K562 (cell line): Measurements from ENCODE around the gene DOLPP1. TPM values are rescaled to one million over a fixed set of nuclear protein-coding genes. Genes with fewer than 3 reads are reported as not detected.

Source experiments
- BCOR ChIP-seq: fragments of 450-650 bp; IDR thresholded peaks from 2 replicates; pipeline ENCODE4 v1.6.1; 2016
- CEBPG ChIP-seq, 3 experiments: fragments of 200-800 bp in 1 of 3; sonication (Bioruptor generic) in 1 of 3; sonication (generic) in 1 of 3; formaldehyde crosslinking in 1 of 3; IDR thresholded peaks in 2 of 3; conservative IDR thresholded peaks in 1 of 3; 2 replicates each; pipeline versions ENCODE4 v1.6.1 to v1.8.0; 2016 to 2022; ENCODE audit warnings: missing compliant biosample characterization in 2 of 3, missing genetic modification characterization in 2 of 3, mild to moderate bottlenecking in 1 of 3, missing genetic modification reagents in 1 of 3
- EWSR1 ChIP-seq: fragments of 450-650 bp; IDR thresholded peaks from 2 replicates; pipeline ENCODE4 v1.6.1; 2018; ENCODE audit warnings: borderline replicate concordance, mild to moderate bottlenecking, low read depth, moderate library complexity; ENCODE audit not compliant: partially characterized antibody
- FOXM1 ChIP-seq, 2 experiments: fragments of 450-650 bp in 1 of 2; sonication (generic) in 1 of 2; formaldehyde crosslinking in 1 of 2; IDR thresholded peaks; 2 replicates each; pipeline versions ENCODE4 v1.6.1 to v1.9.0; 2017 to 2022; ENCODE audit warnings: low read depth in 2 of 2, mild to moderate bottlenecking in 2 of 2, missing genetic modification reagents in 1 of 2, moderate library complexity in 1 of 2
- HCFC1 ChIP-seq: IDR thresholded peaks from 2 replicates; pipeline ENCODE4 v1.6.1; 2012; ENCODE audit warnings: low read depth, low read length, improper control_type of control experiment
- NFIC ChIP-seq: fragments of 450-650 bp; IDR thresholded peaks from 2 replicates; pipeline ENCODE4 v1.6.1; 2017; ENCODE audit warnings: mild to moderate bottlenecking, inconsistent platforms
- OTX1 ChIP-seq: fragments of 450-650 bp; formaldehyde crosslinking; IDR thresholded peaks from 2 replicates; pipeline ENCODE4 v1.4.0; 2022; ENCODE audit warnings: mild to moderate bottlenecking
- PHB ChIP-seq: fragments of 250-450 bp; sonication (Bioruptor Pico); IDR thresholded peaks from 2 replicates; pipeline ENCODE4 v1.5.0; 2021
- RB1 ChIP-seq: fragments of 450-650 bp; IDR thresholded peaks from 2 replicates; pipeline ENCODE4 v1.6.1; 2017; ENCODE audit warnings: low read depth, mild to moderate bottlenecking
- SAP30 ChIP-seq: fragments of 200-600 bp; sonication (generic); IDR thresholded peaks from 2 replicates; pipeline ENCODE4 v1.6.1; 2012; ENCODE audit warnings: borderline replicate concordance, low read depth, mild to moderate bottlenecking, moderate library complexity, low read length, control low read depth, inconsistent platforms; ENCODE audit not compliant: insufficient read depth, poor library complexity, severe bottlenecking
- SIRT6 ChIP-seq: IDR thresholded peaks from one replicate; pipeline ENCODE4 v1.6.1; 2012; ENCODE audit warnings: low read depth, mild to moderate bottlenecking, control low read depth, inconsistent platforms, low read length, moderate library complexity
- SPI1 ChIP-seq: IDR thresholded peaks from 2 replicates; pipeline ENCODE4 v1.6.1; 2011; ENCODE audit warnings: low read depth, low read length, control low read depth, borderline replicate concordance
- SUPT5H ChIP-seq: fragments of 450-650 bp; IDR thresholded peaks from 2 replicates; pipeline ENCODE4 v1.6.1; 2016
- TBP ChIP-seq: optimal IDR thresholded peaks from 2 replicates; pipeline ENCODE3; 2011; ENCODE audit warnings: low read depth, low read length, improper control_type of control experiment
- ZNF830 ChIP-seq: fragments of 250-450 bp; sonication (Bioruptor Pico); IDR thresholded peaks from 2 replicates; pipeline ENCODE4 v1.5.0; 2021; ENCODE audit warnings: mild to moderate bottlenecking
- polyA plus RNA-seq, 8 experiments: library from polyadenylated mRNA; depleted of rRNA in 4 of 8; stranded (reverse) in 5 of 8; unstranded in 3 of 8; fragments of >200 nt; fragmentation: Nextera tagmentation in 2 of 8; fragmentation: Illumina TruSeq in 1 of 8; extraction: Ambion mirVana in 2 of 8; extraction: Trizol in 1 of 8; gene quantifications; 2 replicates each; pipeline versions ENCODE4 v1.2.1 to v1.2.3, GENCODE V29; 2011 to 2014; ENCODE audit warnings: inconsistent platforms in 1 of 8, missing spikeins in 1 of 8
- total RNA-seq, 7 experiments: library from RNA; depleted of rRNA in 6 of 7; stranded (reverse); fragments of >200 nt in 6 of 7; fragmentation: Illumina TruSeq in 2 of 7; extraction: Trizol in 2 of 7; gene quantifications; 2 replicates each; pipeline versions ENCODE4 v1.2.1 to v1.2.3, GENCODE V29; 2011 to 2021; ENCODE audit warnings: low replicate concordance in 1 of 7
- TF ChIP-seq, protein P1 (sequence below): sonication (generic); formaldehyde crosslinking; IDR thresholded peaks from 2 replicates; pipeline ENCODE4 v1.8.1; 2023; ENCODE audit warnings: missing genetic modification reagents, mild to moderate bottlenecking, borderline replicate concordance
- TF ChIP-seq, protein P2 (sequence below): IDR thresholded peaks from 2 replicates; pipeline ENCODE4 v1.6.1; 2014; ENCODE audit warnings: antibody characterized with exemption
- TF ChIP-seq, protein P3 (sequence below): sonication (generic); formaldehyde crosslinking; IDR thresholded peaks from 2 replicates; pipeline ENCODE4 v1.8.0; 2022; ENCODE audit warnings: mild to moderate bottlenecking, low read depth, missing genetic modification reagents

DOLPP1 gene
- total and polyA plus RNA-seq, 9 of the 15 experiments (the other 6 are each of a cell fraction or from before 2014, with no cell fraction given): 3.0 to 39.8 (median 30.5) TPM

DNA sequence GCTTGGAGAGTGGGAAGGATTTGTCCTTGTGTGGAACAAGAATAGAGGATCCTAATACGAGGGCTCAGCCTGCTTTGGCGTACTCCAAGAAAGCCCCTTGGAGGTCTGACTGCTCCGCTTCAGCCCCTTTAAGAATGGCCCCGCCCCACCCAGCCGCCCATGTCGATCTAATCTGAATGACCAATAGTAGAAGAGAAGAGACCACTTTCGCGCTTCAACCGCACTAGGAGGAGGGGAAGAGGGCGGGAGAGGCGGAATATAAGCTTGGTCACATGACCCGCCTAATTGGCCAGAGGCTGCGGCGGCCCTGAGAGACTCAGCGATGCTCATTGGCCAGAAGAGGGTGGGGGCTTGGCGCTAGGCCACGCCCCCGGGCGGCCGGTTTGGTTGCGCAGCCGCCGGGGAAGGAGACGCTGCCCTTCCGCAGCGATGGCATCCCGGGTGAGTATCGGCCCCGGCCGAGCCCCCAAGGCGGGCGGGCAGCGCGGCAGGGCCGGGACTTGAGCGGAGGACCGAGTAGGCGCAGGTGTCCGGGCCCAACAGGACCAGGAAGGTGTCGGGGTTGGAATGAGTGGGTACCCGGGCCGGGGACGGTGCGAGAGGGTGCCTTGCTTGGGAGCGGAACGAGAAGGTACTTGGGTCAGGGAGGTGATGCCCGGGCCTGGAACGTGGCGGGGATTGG lies 44.5 kb upstream of the DOLPP1 start, which contains the start of gene MIGA2 (continued):
- TF ChIP-seq SAP30: peak; percentile 84
- TF ChIP-seq RB1: peak; percentile 52
- peak; percentile 33; the same call in 1 of the 2 replicates for TF ChIP-seq SPI1
- no peak for TF ChIP-seq SIRT6
- TF ChIP-seq BCOR: 0 out of 2 replicates have a peak, but pooled peaks have one; percentile 15
- TF ChIP-seq FOXM1 (IDR thresholded peaks at IDR 0.05; ENCODE audit: low read depth): peak; percentile 51
- no peak for TF ChIP-seq FOXM1 (CRISPR knock-in tag; IDR thresholded peaks at IDR 0.05; ENCODE audit: low read depth)
- TF ChIP-seq PHB: no peak
- TF ChIP-seq NFIC: peak; percentile 27; the same call in 1 of the 2 replicates
- TF ChIP-seq OTX1 (CRISPR knock-in tag): no peak
- no peak for TF ChIP-seq ZNF830
- peak; percentile 71 for TF ChIP-seq TBP
- peak; percentile 15; the same call in 1 of the 2 replicates for TF ChIP-seq HCFC1
- TF ChIP-seq, protein P1, sequence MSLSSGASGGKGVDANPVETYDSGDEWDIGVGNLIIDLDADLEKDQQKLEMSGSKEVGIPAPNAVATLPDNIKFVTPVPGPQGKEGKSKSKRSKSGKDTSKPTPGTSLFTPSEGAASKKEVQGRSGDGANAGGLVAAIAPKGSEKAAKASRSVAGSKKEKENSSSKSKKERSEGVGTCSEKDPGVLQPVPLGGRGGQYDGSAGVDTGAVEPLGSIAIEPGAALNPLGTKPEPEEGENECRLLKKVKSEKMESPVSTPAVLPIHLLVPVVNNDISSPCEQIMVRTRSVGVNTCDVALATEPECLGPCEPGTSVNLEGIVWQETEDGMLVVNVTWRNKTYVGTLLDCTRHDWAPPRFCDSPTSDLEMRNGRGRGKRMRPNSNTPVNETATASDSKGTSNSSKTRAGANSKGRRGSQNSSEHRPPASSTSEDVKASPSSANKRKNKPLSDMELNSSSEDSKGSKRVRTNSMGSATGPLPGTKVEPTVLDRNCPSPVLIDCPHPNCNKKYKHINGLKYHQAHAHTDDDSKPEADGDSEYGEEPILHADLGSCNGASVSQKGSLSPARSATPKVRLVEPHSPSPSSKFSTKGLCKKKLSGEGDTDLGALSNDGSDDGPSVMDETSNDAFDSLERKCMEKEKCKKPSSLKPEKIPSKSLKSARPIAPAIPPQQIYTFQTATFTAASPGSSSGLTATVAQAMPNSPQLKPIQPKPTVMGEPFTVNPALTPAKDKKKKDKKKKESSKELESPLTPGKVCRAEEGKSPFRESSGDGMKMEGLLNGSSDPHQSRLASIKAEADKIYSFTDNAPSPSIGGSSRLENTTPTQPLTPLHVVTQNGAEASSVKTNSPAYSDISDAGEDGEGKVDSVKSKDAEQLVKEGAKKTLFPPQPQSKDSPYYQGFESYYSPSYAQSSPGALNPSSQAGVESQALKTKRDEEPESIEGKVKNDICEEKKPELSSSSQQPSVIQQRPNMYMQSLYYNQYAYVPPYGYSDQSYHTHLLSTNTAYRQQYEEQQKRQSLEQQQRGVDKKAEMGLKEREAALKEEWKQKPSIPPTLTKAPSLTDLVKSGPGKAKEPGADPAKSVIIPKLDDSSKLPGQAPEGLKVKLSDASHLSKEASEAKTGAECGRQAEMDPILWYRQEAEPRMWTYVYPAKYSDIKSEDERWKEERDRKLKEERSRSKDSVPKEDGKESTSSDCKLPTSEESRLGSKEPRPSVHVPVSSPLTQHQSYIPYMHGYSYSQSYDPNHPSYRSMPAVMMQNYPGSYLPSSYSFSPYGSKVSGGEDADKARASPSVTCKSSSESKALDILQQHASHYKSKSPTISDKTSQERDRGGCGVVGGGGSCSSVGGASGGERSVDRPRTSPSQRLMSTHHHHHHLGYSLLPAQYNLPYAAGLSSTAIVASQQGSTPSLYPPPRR: no peak
- TF ChIP-seq CEBPG (CRISPR knock-in tag; IDR thresholded peaks at IDR 0.05): no peak; the same call in 1 of the 2 replicates
- TF ChIP-seq CEBPG (tag; conservative IDR thresholded peaks at IDR 0.05 in 1 of 2, IDR thresholded peaks at IDR 0.05 in 1 of 2): peak in 1 of 2 experiments; percentile 23; a peak in 1 of 4 replicates
- TF ChIP-seq EWSR1: no peak
- TF ChIP-seq, protein P2, sequence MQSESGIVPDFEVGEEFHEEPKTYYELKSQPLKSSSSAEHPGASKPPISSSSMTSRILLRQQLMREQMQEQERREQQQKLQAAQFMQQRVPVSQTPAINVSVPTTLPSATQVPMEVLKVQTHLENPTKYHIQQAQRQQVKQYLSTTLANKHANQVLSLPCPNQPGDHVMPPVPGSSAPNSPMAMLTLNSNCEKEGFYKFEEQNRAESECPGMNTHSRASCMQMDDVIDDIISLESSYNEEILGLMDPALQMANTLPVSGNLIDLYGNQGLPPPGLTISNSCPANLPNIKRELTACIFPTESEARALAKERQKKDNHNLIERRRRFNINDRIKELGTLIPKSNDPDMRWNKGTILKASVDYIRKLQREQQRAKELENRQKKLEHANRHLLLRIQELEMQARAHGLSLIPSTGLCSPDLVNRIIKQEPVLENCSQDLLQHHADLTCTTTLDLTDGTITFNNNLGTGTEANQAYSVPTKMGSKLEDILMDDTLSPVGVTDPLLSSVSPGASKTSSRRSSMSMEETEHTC: no peak
- TF ChIP-seq SUPT5H: peak; percentile 82
- TF ChIP-seq, protein P3, sequence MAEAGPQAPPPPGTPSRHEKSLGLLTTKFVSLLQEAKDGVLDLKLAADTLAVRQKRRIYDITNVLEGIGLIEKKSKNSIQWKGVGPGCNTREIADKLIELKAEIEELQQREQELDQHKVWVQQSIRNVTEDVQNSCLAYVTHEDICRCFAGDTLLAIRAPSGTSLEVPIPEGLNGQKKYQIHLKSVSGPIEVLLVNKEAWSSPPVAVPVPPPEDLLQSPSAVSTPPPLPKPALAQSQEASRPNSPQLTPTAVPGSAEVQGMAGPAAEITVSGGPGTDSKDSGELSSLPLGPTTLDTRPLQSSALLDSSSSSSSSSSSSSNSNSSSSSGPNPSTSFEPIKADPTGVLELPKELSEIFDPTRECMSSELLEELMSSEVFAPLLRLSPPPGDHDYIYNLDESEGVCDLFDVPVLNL: no peak
